SK-N-SH (cell line): Measurements from ENCODE around the gene DHRS7C. TPM values are rescaled to one million over a fixed set of nuclear protein-coding genes. Genes with fewer than 3 reads are reported as not detected.

Source experiments
- CTCF ChIA-PET: fragments of 300-600, 350-600 bp; formaldehyde crosslinking; extraction: SDS; loops from one replicate; lab custom pipeline; 2021; lab: Yijun Ruan, JAX
- POLR2A ChIA-PET: fragments of 350-600 bp; sonication (Branson Sonifier 250); formaldehyde crosslinking; extraction: SDS; loops from one replicate; lab custom pipeline; 2020; ENCODE audit warnings: antibody characterized with exemption, inconsistent platforms; lab: Yijun Ruan, JAX
- DNase-seq: peaks from one replicate; pipeline ENCODE4 v3.0.0; 2012
- H2AFZ ChIP-seq: fragments of 200-600 bp; sonication (generic); 2 replicates; pipeline ENCODE4 v1.8.1; 2016; ENCODE audit warnings: antibody characterized with exemption, mild to moderate bottlenecking, low read depth
- H3F3A ChIP-seq: fragments of 200-600 bp; sonication (generic); replicated peaks from 2 replicates; pipeline ENCODE3; 2016; ENCODE audit warnings: antibody characterized with exemption, mild to moderate bottlenecking; ENCODE audit not compliant: insufficient read depth
- H3K27ac ChIP-seq, 2 experiments: fragments of 200-500 bp in 1 of 2; fragments of 200-600 bp in 1 of 2; sonication (Bioruptor generic) in 1 of 2; sonication (generic), shearing (Covaris generic) in 1 of 2; 2 replicates each; pipeline versions ENCODE4 v1.5.1 to v1.6.1; 2014 to 2016; ENCODE audit warnings: low read depth in 2 of 2, inconsistent platforms in 1 of 2, low read length in 1 of 2, mild to moderate bottlenecking in 1 of 2, mixed read lengths in 1 of 2
- H3K27me3 ChIP-seq: fragments of 200-600 bp; sonication (generic), shearing (Covaris generic); 2 replicates; pipeline ENCODE4 v1.6.1; 2016; ENCODE audit warnings: mixed run types; ENCODE audit not compliant: insufficient read depth
- H3K36me3 ChIP-seq, 2 experiments: fragments of 200-500 bp in 1 of 2; fragments of 200-600 bp in 1 of 2; sonication (Bioruptor generic) in 1 of 2; sonication (generic) in 1 of 2; replicated peaks in 1 of 2; 2 replicates each; pipeline versions ENCODE3 to v1.5.1; 2014 to 2016; ENCODE audit warnings: low read length in 1 of 2, mild to moderate bottlenecking in 1 of 2; ENCODE audit not compliant: insufficient read depth in 2 of 2, control insufficient read depth in 1 of 2
- H3K4me1 ChIP-seq, 2 experiments: fragments of 200-500 bp in 1 of 2; fragments of 200-600 bp in 1 of 2; sonication (Bioruptor generic) in 1 of 2; sonication (generic), shearing (Covaris generic) in 1 of 2; 2 replicates each; pipeline versions ENCODE4 v1.5.1 to v1.6.1; 2014 to 2016; ENCODE audit warnings: low read depth in 1 of 2, low read length in 1 of 2, mixed run types in 1 of 2; ENCODE audit not compliant: insufficient read depth in 2 of 2, control insufficient read depth in 1 of 2
- H3K4me2 ChIP-seq: fragments of 200-600 bp; sonication (generic), shearing (Covaris generic); 2 replicates; pipeline ENCODE4 v1.6.1; 2017; ENCODE audit warnings: mixed run types
- H3K4me3 ChIP-seq, 2 experiments: fragments of 200-500 bp in 1 of 2; fragments of 200-600 bp in 1 of 2; sonication (Bioruptor generic) in 1 of 2; sonication (generic), shearing (Covaris generic) in 1 of 2; 2 replicates each; pipeline versions ENCODE4 v1.5.1 to v1.8.1; 2014 to 2016; ENCODE audit warnings: low read depth in 2 of 2, inconsistent platforms in 1 of 2, low read length in 1 of 2, mild to moderate bottlenecking in 1 of 2, mixed read lengths in 1 of 2, moderate library complexity in 1 of 2
- H3K79me2 ChIP-seq: fragments of 200-600 bp; sonication (generic); 2 replicates; pipeline ENCODE4 v1.8.1; 2017; ENCODE audit warnings: mild to moderate bottlenecking; ENCODE audit not compliant: insufficient read depth
- H3K9ac ChIP-seq: fragments of 200-600 bp; sonication (generic); 2 replicates; pipeline ENCODE4 v1.6.1; 2017; ENCODE audit warnings: mixed run types
- H3K9me2 ChIP-seq: fragments of 200-600 bp; sonication (generic); 2 replicates; pipeline ENCODE4 v1.6.1; 2017; ENCODE audit warnings: mixed run types
- H3K9me3 ChIP-seq: fragments of 200-600 bp; sonication (generic); 2 replicates; pipeline ENCODE4 v1.6.1; 2017; ENCODE audit warnings: mixed run types, mild to moderate bottlenecking, moderate library complexity
- H4K20me1 ChIP-seq: fragments of 200-600 bp; sonication (generic); 2 replicates; pipeline ENCODE4 v1.6.1; 2017; ENCODE audit warnings: mild to moderate bottlenecking, mixed run types; ENCODE audit not compliant: insufficient read depth
- CHD2 ChIP-seq: fragments of 150-350 bp; IDR thresholded peaks from 2 replicates; pipeline ENCODE4 v1.6.1; 2018; ENCODE audit warnings: low read length; ENCODE audit not compliant: partially characterized antibody
- CTCF ChIP-seq: fragments of 200-600 bp; sonication (generic); IDR thresholded peaks from 2 replicates; pipeline ENCODE4 v1.6.1; 2017; ENCODE audit warnings: antibody characterized with exemption, mild to moderate bottlenecking, moderate library complexity
- EP300 ChIP-seq, 2 experiments: IDR thresholded peaks; 2 replicates each; pipeline versions ENCODE4 v1.4.0 to v1.6.1; 2012; ENCODE audit warnings: borderline replicate concordance in 1 of 2, low read depth in 1 of 2, low read length in 1 of 2
- EZH2phosphoT487 ChIP-seq: fragments of 200-600 bp; sonication (generic); IDR thresholded peaks from 2 replicates; pipeline ENCODE4 v1.6.1; 2017; ENCODE audit warnings: low read depth, mixed run types, mild to moderate bottlenecking, antibody characterized with exemption, moderate library complexity, borderline replicate concordance
- FOXJ3 ChIP-seq: sonication (generic); formaldehyde crosslinking; IDR thresholded peaks from 2 replicates; pipeline ENCODE4 v1.5.1; 2020; ENCODE audit warnings: mild to moderate bottlenecking, missing genetic modification reagents
- FOXM1 ChIP-seq: IDR thresholded peaks from 2 replicates; pipeline ENCODE4 v1.4.0; 2012; ENCODE audit warnings: low read depth, mild to moderate bottlenecking
- IRF3 ChIP-seq: fragments of 150-350 bp; IDR thresholded peaks from 2 replicates; pipeline ENCODE4 v1.6.1; 2016; ENCODE audit warnings: mild to moderate bottlenecking, low read depth, low read length
- MEF2A ChIP-seq: IDR thresholded peaks from 2 replicates; pipeline ENCODE4 v1.4.0; 2012; ENCODE audit warnings: low read depth, borderline replicate concordance
- NRF1 ChIP-seq: IDR thresholded peaks from 2 replicates; pipeline ENCODE4 v1.6.1; 2012; ENCODE audit warnings: low read depth, mild to moderate bottlenecking, low read length
- RAD21 ChIP-seq: IDR thresholded peaks from 2 replicates; pipeline ENCODE4 v1.6.1; 2012; ENCODE audit warnings: mild to moderate bottlenecking, low read length
- SIN3A ChIP-seq: IDR thresholded peaks from 2 replicates; pipeline ENCODE4 v1.6.1; 2012; ENCODE audit warnings: low read depth, mild to moderate bottlenecking, low read length, moderate library complexity, borderline replicate concordance
- TEAD4 ChIP-seq: IDR thresholded peaks from 2 replicates; pipeline ENCODE4 v1.4.0; 2012; ENCODE audit warnings: mild to moderate bottlenecking, borderline replicate concordance; ENCODE audit not compliant: insufficient read depth
- USF1 ChIP-seq: IDR thresholded peaks from 2 replicates; pipeline ENCODE4 v1.4.0; 2012; ENCODE audit warnings: low read depth, borderline replicate concordance
- YY1 ChIP-seq: IDR thresholded peaks from 2 replicates; pipeline ENCODE4 v1.4.0; 2012; ENCODE audit warnings: low read depth, mild to moderate bottlenecking
- WGBS: methylation state at CpG from one replicate; pipeline ENCODE4 v1.1.6; 2017; ENCODE audit warnings: low lambda C conversion rate; 5-methylcytosine and 5-hydroxymethylcytosine counted together
- polyA plus RNA-seq, 3 experiments: library from polyadenylated mRNA; depleted of rRNA; stranded (reverse); fragments of >200 nt; gene quantifications; 2 replicates each; pipeline ENCODE4 v1.2.3, GENCODE V29; 2012

DHRS7C gene
- polyA plus RNA-seq, 1 of the 3 experiments (the other 2 are of a cell fraction): not detected

GRCh38 chr17:9750524-9750923, 40.9 kb downstream of the DHRS7C start:
- CTCF ChIA-PET: no interaction called here
- Histone ChIP-seq H3K9me3 (no peaks in the 10 kb centered on the region), H3K27ac (no peak overlapping the region), H3K9ac (no peak overlapping the region), H3F3A (no peaks in the 10 kb centered on the region), H3K79me2 (no peaks in the 10 kb centered on the region), H3K4me1 (no peaks in the 10 kb centered on the region), H3K4me3 (no peak overlapping the region), H2AFZ (no peak overlapping the region), H3K9me2 (no peaks in the 10 kb centered on the region), H3K36me3 (no peaks in the 10 kb centered on the region), H3K27me3 (peaks cover 8% of the 10 kb centered on the region; the same call in 1 of the 2 replicates), H4K20me1 (no peaks in the 10 kb centered on the region), H3K4me2 (no peak overlapping the region)
- TF ChIP-seq CTCF: no peak
- TF ChIP-seq RAD21: no peak
- TF ChIP-seq EZH2phosphoT487: no peak
- no peak for TF ChIP-seq FOXM1
- no peak for TF ChIP-seq YY1
- TF ChIP-seq CHD2: no peak
- no peak for TF ChIP-seq FOXJ3 (CRISPR knock-in tag)
- no peak for TF ChIP-seq IRF3
- TF ChIP-seq USF1: no peak
- POLR2A ChIA-PET: no interaction called here
- WGBS: 9% methylated on average over 8 of the region's 9 CpGs
- DNase-seq: no peak

- Histone ChIP-seq H3K4me2 (no peak overlapping the region), H4K20me1 (no peaks in the 10 kb centered on the region), H3K27me3 (peaks cover 41% of the 10 kb centered on the region), H3K79me2 (no peaks in the 10 kb centered on the region), H3K4me3 (no peak overlapping the region), H3F3A (no peaks in the 10 kb centered on the region), H3K4me1 (no peaks in the 10 kb centered on the region), H2AFZ (no peak overlapping the region), H3K9me3 (no peaks in the 10 kb centered on the region), H3K9me2 (no peaks in the 10 kb centered on the region), H3K36me3 (no peaks in the 10 kb centered on the region), H3K27ac (no peak overlapping the region), H3K9ac (no peak overlapping the region)
- 17% methylated on average over 11 of the region's 11 CpGs for WGBS
- DNase-seq: no peak
- POLR2A ChIA-PET: no interaction called here
- no peak for TF ChIP-seq RAD21
- TF ChIP-seq EP300 (IDR thresholded peaks at IDR 0.05; ENCODE audit: borderline replicate concordance in 1 of 2, low read depth in 1 of 2, low read length in 1 of 2): no peak
- no peak for TF ChIP-seq MEF2A
- TF ChIP-seq TEAD4: no peak
- no peak for TF ChIP-seq SIN3A
- no peak for TF ChIP-seq NRF1
- TF ChIP-seq CHD2: no peak
- no peak for TF ChIP-seq FOXM1
- no peak for TF ChIP-seq FOXJ3 (CRISPR knock-in tag)
- CTCF ChIA-PET: interaction anchor here (0.6 to 0.8 kb wide), 3 partner anchors 10 to 71 kb away, joined by 3 to 4 read pairs (median 3); no protein-coding TSS in a partner anchor
These were observed 61.5 kb downstream of the DHRS7C start for GRCh38 chr17:9729735-9730420.
